Measurements from ENCODE around the gene SSB.
"Not testable (repeated sequence)": the region's sequence is repeated elsewhere in the genome, so short reads cannot be mapped to it uniquely, and the experiment has no call there.

Gene SSB

GRCh38 chr2:169759987-169760386 lies 38.7 kb upstream of the SSB start:
- no peak for DNase-seq (ENCODE audit: low read depth in 2 of 2)
- no peak for TF ChIP-seq CTCF (IDR thresholded peaks at IDR 0.05; ENCODE audit: low read depth, low read length)
- no peak overlapping the region for H3K4me3 ChIP-seq (replicated peaks in 1 of 2; ENCODE audit: low read depth in 2 of 2, low read length in 2 of 2)

GRCh38 chr2:169760798-169761197 lies 37.9 kb upstream of the SSB start:
- H3K4me3 ChIP-seq (replicated peaks in 1 of 2; ENCODE audit: low read depth in 2 of 2, low read length in 2 of 2): not testable (repeated sequence)

GRCh38 chr2:169761251-169761969 lies 37.3 kb upstream of the SSB start:
- no peak for TF ChIP-seq CTCF (IDR thresholded peaks at IDR 0.05; ENCODE audit: low read depth, low read length)
- no peak for DNase-seq (ENCODE audit: low read depth in 2 of 2)
- no peak overlapping the region for H3K4me3 ChIP-seq (replicated peaks in 1 of 2; ENCODE audit: low read depth in 2 of 2, low read length in 2 of 2)

More at GRCh38 chr2:169760798-169761197, 37.9 kb upstream of the SSB start:
- DNase-seq (ENCODE audit: low read depth in 2 of 2): not testable (repeated sequence)

- no peak overlapping the region for H3K4me3 ChIP-seq (replicated peaks in 1 of 2; ENCODE audit: low read depth in 2 of 2, low read length in 2 of 2)
- no peak for DNase-seq (ENCODE audit: low read depth in 2 of 2)
- no peak for TF ChIP-seq CTCF (IDR thresholded peaks at IDR 0.05; ENCODE audit: low read depth, low read length)
These were observed 36.7 kb upstream of the SSB start for GRCh38 chr2:169761970-169762292.

GRCh38 chr2:169765523-169765922 lies 33.1 kb upstream of the SSB start:
- H3K4me3 ChIP-seq (replicated peaks in 1 of 2; ENCODE audit: low read depth in 2 of 2, low read length in 2 of 2): no peak overlapping the region
- no peak for TF ChIP-seq CTCF (IDR thresholded peaks at IDR 0.05; ENCODE audit: low read depth, low read length)
- DNase-seq (ENCODE audit: low read depth in 2 of 2): peak; percentile 17 to 51

- no peak overlapping the region for H3K4me3 ChIP-seq (replicated peaks in 1 of 2; ENCODE audit: low read depth in 2 of 2, low read length in 2 of 2)
- peak; percentile 74 to 75 for DNase-seq (ENCODE audit: low read depth in 2 of 2)
- TF ChIP-seq CTCF (IDR thresholded peaks at IDR 0.05; ENCODE audit: low read depth, low read length): peak; percentile 67
These were observed 31.3 kb upstream of the SSB start for GRCh38 chr2:169767243-169767888.

- peak overlapping the region; percentile 37 to 47 for H3K4me3 ChIP-seq (replicated peaks in 1 of 2; ENCODE audit: low read depth in 2 of 2, low read length in 2 of 2)
- DNase-seq (ENCODE audit: low read depth in 2 of 2): no peak
- TF ChIP-seq CTCF (IDR thresholded peaks at IDR 0.05; ENCODE audit: low read depth, low read length): no peak
These were observed 30.2 kb upstream of the SSB start for GRCh38 chr2:169768262-169768995.

Measured in cardiac fibroblast (primary cell).